C4-2B (cell line): ENCODE measurements around the gene PLPP4.

Experiments
- ZFX ChIP-seq: fragments of 450-650 bp; IDR thresholded peaks from 2 replicates; pipeline ENCODE4 v1.6.1; 2017
- TF ChIP-seq, protein P1 (sequence below): fragments of 450-650 bp; conservative IDR thresholded peaks from 2 replicates; pipeline ENCODE4 v1.5.1; 2017; ENCODE audit warnings: mild to moderate bottlenecking

DNA sequence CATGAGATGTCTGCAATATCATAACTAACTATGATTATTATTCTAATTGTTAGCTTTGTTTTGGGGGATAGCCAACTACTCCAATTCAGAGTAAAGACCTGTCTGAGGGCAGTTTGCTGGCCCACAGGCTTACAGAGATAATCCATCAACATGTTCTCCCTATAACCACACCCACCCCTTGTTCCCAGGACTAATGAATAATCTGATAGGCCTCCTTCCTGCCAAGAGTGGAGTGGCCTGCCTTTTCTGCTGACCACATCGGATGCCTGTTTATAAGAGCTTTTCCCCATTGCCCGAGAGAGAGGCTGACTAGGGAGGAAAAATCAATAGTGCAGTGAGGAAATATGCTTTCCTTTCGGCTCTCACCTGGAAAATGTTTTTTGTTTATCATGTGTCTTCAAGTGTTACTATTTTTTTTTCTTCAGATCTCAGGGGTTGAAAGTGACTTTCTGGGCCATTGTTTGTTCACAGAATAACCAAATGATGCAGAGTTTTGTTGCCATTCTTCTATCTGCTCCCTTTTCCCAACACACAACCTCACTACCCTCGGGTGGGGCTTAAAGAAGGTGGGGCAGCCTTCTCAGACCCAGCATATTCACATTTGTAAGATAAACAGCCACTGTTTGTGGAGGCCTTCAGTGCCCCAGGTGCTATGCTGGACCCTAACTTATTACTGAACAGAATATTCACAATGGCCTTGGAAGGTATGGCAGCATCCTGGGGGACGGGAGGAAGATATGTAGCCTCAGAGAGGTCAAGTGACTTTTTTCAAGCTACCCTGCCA is 38.4 kb downstream of the PLPP4 start:
- TF ChIP-seq, protein P1, sequence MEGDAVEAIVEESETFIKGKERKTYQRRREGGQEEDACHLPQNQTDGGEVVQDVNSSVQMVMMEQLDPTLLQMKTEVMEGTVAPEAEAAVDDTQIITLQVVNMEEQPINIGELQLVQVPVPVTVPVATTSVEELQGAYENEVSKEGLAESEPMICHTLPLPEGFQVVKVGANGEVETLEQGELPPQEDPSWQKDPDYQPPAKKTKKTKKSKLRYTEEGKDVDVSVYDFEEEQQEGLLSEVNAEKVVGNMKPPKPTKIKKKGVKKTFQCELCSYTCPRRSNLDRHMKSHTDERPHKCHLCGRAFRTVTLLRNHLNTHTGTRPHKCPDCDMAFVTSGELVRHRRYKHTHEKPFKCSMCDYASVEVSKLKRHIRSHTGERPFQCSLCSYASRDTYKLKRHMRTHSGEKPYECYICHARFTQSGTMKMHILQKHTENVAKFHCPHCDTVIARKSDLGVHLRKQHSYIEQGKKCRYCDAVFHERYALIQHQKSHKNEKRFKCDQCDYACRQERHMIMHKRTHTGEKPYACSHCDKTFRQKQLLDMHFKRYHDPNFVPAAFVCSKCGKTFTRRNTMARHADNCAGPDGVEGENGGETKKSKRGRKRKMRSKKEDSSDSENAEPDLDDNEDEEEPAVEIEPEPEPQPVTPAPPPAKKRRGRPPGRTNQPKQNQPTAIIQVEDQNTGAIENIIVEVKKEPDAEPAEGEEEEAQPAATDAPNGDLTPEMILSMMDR: no peak
- no peak for TF ChIP-seq ZFX
